Muscle of back (tissue), 11 donors: ENCODE data around the gene CEP131. TPM values are rescaled to one million over a fixed set of nuclear protein-coding genes. Genes with fewer than 3 reads are reported as not detected.

Source experiments
- DNase-seq, 3 donors: peaks; one replicate each; pipeline versions ENCODE4 v3.0.0 to v3.0.0-alpha.2; 2013
- polyA plus RNA-seq, 10 donors: library from polyadenylated mRNA; unstranded; fragments of 120-200 nt; gene quantifications; one replicate each; pipeline ENCODE4 v1.2.1, GENCODE V29; 2013; ENCODE audit not compliant: insufficient read length in 10 of 10

CEP131 gene
- polyA plus RNA-seq, 10 donors: 7.1 to 14.4 (median 9.2) TPM

GRCh38 chr17:81188491-81188840 lies 34.3 kb downstream of the CEP131 start:
- DNase-seq: no peak

- DNase-seq: no peak
Observed at GRCh38 chr17:81187586-81188490, 34.9 kb downstream of the CEP131 start.

- DNase-seq: no peak
Observed at GRCh38 chr17:81187120-81187519, 35.6 kb downstream of the CEP131 start.

- no peak for DNase-seq
Observed at GRCh38 chr17:81186203-81186602, 36.6 kb downstream of the CEP131 start.

- DNase-seq: peak in 2 of 3 donors; percentile 44 to 60
Observed at GRCh38 chr17:81184555-81184954, 38.2 kb downstream of the CEP131 start.

- no peak for DNase-seq
Observed at GRCh38 chr17:81183807-81184206, 39.0 kb downstream of the CEP131 start.

GRCh38 chr17:81183316-81183715 lies 39.4 kb downstream of the CEP131 start:
- no peak for DNase-seq

GRCh38 chr17:81182596-81182995 lies 40.2 kb downstream of the CEP131 start:
- no peak for DNase-seq

- DNase-seq: no peak
Observed at GRCh38 chr17:81181811-81182185, 41.0 kb downstream of the CEP131 start.

GRCh38 chr17:81180836-81181810 lies 41.6 kb downstream of the CEP131 start:
- no peak for DNase-seq

GRCh38 chr17:81179861-81180260 lies 42.9 kb downstream of the CEP131 start:
- DNase-seq: peak in 1 of 3 donors; percentile 65

- no peak for DNase-seq
Observed at GRCh38 chr17:81179220-81179619, 43.5 kb downstream of the CEP131 start.

- no peak for DNase-seq
Observed at GRCh38 chr17:81178136-81179091, 44.4 kb downstream of the CEP131 start.

- no peak for DNase-seq
Observed at GRCh38 chr17:81176666-81177065, 46.1 kb downstream of the CEP131 start.

- DNase-seq: peak in 1 of 3 donors; percentile 58
Observed at GRCh38 chr17:81173762-81174155, 49.0 kb downstream of the CEP131 start.

GRCh38 chr17:81173052-81173761 lies 49.6 kb downstream of the CEP131 start:
- DNase-seq: no peak

- no peak for DNase-seq
Observed at GRCh38 chr17:81171941-81172340, 50.8 kb downstream of the CEP131 start.

- peak in 1 of 3 donors; percentile 61 for DNase-seq
Observed at GRCh38 chr17:81170727-81171494, 51.9 kb downstream of the CEP131 start.

GRCh38 chr17:81169870-81170309 lies 52.9 kb downstream of the CEP131 start:
- no peak for DNase-seq

GRCh38 chr17:81167638-81168037 lies 55.1 kb downstream of the CEP131 start:
- DNase-seq: no peak
